GM23338 (cell line): ENCODE measurements around the gene CMIP. TPM values are rescaled to one million over a fixed set of nuclear protein-coding genes. Genes with fewer than 3 reads are reported as not detected.

Source experiments
- ATAC-seq: fragments of 200-7000 bp; cut with Tn5 transposase; 3 replicates; pipeline ENCODE4 v1.9.1; 2020
- DNase-seq: peaks from one replicate; pipeline ENCODE4 v3.0.0-alpha.2; 2015; ENCODE audit warnings: low spot score
- H2AFZ ChIP-seq: fragments of 200-600 bp; sonication (generic); 2 replicates; pipeline ENCODE4 v1.8.0; 2016; ENCODE audit warnings: antibody characterized with exemption, mild to moderate bottlenecking, moderate library complexity
- H3F3A ChIP-seq: fragments of 200-600 bp; sonication (generic); replicated peaks from 2 replicates; pipeline ENCODE4 v1.8.0; 2017; ENCODE audit warnings: antibody characterized with exemption, mixed run types, low read depth
- H3K27ac ChIP-seq: fragments of 200-600 bp; sonication (generic); 2 replicates; pipeline ENCODE4 v1.6.1; 2016; ENCODE audit warnings: low read depth
- H3K27me3 ChIP-seq: fragments of 200-600 bp; sonication (generic); 2 replicates; pipeline ENCODE4 v1.8.0; 2016; ENCODE audit warnings: mild to moderate bottlenecking, mixed run types, moderate library complexity; ENCODE audit not compliant: insufficient read depth
- H3K36me3 ChIP-seq: fragments of 200-600 bp; sonication (generic); 2 replicates; pipeline ENCODE4 v1.8.0; 2016; ENCODE audit warnings: mild to moderate bottlenecking; ENCODE audit not compliant: insufficient read depth
- H3K4me1 ChIP-seq: fragments of 200-600 bp; sonication (generic); 2 replicates; pipeline ENCODE4 v1.8.0; 2016; ENCODE audit warnings: mild to moderate bottlenecking, moderate library complexity; ENCODE audit not compliant: insufficient read depth
- H3K4me2 ChIP-seq: fragments of 200-600 bp; sonication (generic); 2 replicates; pipeline ENCODE4 v1.7.1; 2017; ENCODE audit warnings: mixed run types
- H3K4me3 ChIP-seq: fragments of 200-600 bp; sonication (generic); 2 replicates; pipeline ENCODE4 v1.6.1; 2016; ENCODE audit warnings: mixed run types
- H3K79me2 ChIP-seq: fragments of 200-600 bp; sonication (generic); replicated peaks from 2 replicates; pipeline ENCODE4 v1.8.0; 2017; ENCODE audit warnings: mild to moderate bottlenecking; ENCODE audit not compliant: insufficient read depth
- H3K9me2 ChIP-seq: fragments of 200-600 bp; sonication (generic); 2 replicates; pipeline ENCODE4 v1.8.0; 2017; ENCODE audit not compliant: insufficient read depth
- H4K20me1 ChIP-seq: fragments of 200-600 bp; sonication (generic); replicated peaks from 2 replicates; pipeline ENCODE4 v1.8.0; 2017; ENCODE audit warnings: mild to moderate bottlenecking; ENCODE audit not compliant: insufficient read depth
- H3K27ac Mint-ChIP-seq: 2 replicates; pipeline ENCODE4 v1.8.0; 2020; ENCODE audit warnings: inconsistent platforms, mild to moderate bottlenecking, moderate library complexity, mixed read lengths
- H3K27me3 Mint-ChIP-seq: 3 replicates; pipeline ENCODE4 v1.8.0; 2022; ENCODE audit warnings: low read depth, mild to moderate bottlenecking, moderate library complexity, mixed read lengths, inconsistent platforms; ENCODE audit not compliant: insufficient read depth, poor library complexity
- H3K36me3 Mint-ChIP-seq: 3 replicates; pipeline ENCODE4 v1.8.0; 2021; ENCODE audit warnings: low read depth, mild to moderate bottlenecking, inconsistent platforms, moderate library complexity, mixed read lengths
- H3K4me1 Mint-ChIP-seq: 3 replicates; pipeline ENCODE4 v1.8.0; 2020; ENCODE audit warnings: mild to moderate bottlenecking, inconsistent platforms, mixed read lengths
- H3K4me3 Mint-ChIP-seq: 3 replicates; pipeline ENCODE4 v1.8.0; 2021; ENCODE audit warnings: moderate library complexity, mild to moderate bottlenecking, inconsistent platforms, mixed read lengths
- H3K9me3 Mint-ChIP-seq: 3 replicates; pipeline ENCODE4 v1.8.0; 2020; ENCODE audit warnings: moderate library complexity, mild to moderate bottlenecking, inconsistent platforms, mixed read lengths
- CREB1 ChIP-seq: fragments of 250-450 bp; sonication (Bioruptor Pico); IDR thresholded peaks from 2 replicates; pipeline ENCODE4 v1.5.0; 2020; ENCODE audit warnings: low read depth, mild to moderate bottlenecking, moderate library complexity
- CTCF ChIP-seq, 2 experiments: fragments of 200-600 bp in 1 of 2; sonication (generic) in 1 of 2; conservative IDR thresholded peaks; 2 replicates each; pipeline versions ENCODE4 v1.5.1 to v1.6.1; 2016 to 2017; ENCODE audit warnings: antibody characterized with exemption in 2 of 2, low read depth in 2 of 2, mild to moderate bottlenecking in 2 of 2, moderate library complexity in 1 of 2
- POLR2AphosphoS5 ChIP-seq: IDR thresholded peaks from 2 replicates; pipeline ENCODE4 v1.6.1; 2016; ENCODE audit warnings: antibody characterized with exemption, low read depth
- ZNF462 ChIP-seq: fragments of 250-450 bp; sonication (Bioruptor Pico); IDR thresholded peaks from 2 replicates; pipeline ENCODE4 v1.5.0; 2020; ENCODE audit warnings: mild to moderate bottlenecking, moderate library complexity
- polyA plus RNA-seq: library from polyadenylated mRNA; unstranded; fragments of >200 nt; fragmentation: Nextera tagmentation; extraction: Ambion mirVana; gene quantifications from 2 replicates; pipeline ENCODE4 v1.2.1, GENCODE V29; 2016
- total RNA-seq: library from RNA; depleted of rRNA; stranded (reverse); fragments of >200 nt; shearing (Covaris generic); gene quantifications from 2 replicates; pipeline ENCODE4 v1.2.3, GENCODE V29; 2014

The CMIP gene
- total and polyA plus RNA-seq, 2 experiments from 2014 or later, result 9.5 to 62.3 TPM

- TF ChIP-seq ZNF462 (no peak), CREB1 (CRISPR knock-in tag) (no peak)
Observed at GRCh38 chr16:81597079-81597658, 152.6 kb downstream of the CMIP start (continued).

DNA sequence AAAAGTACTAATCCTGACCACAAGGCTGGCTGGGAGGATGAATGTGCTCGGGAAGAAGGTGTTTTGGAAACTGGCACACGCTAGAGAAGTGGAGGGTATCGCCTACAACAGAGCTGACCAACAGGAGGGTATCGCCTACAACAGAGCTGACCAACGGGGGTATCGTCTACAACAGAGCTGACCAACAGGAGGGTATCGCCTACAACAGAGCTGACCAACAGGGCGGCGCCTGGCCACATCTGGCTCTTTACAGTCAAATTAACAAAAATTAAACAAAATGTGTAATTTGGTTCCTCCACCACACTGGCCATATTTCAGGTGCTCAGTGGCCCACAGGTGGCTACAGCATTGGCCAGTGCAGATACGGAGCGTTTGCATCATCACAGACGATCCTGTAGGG lies 153.5 kb downstream of the CMIP start:
- H3K36me3 Mint-ChIP-seq, result no peaks in the 10 kb centered on the region
- peak; percentile 47 to 53 for TF ChIP-seq CTCF (conservative IDR thresholded peaks at IDR 0.05; ENCODE audit: low read depth in 2 of 2)
- TF ChIP-seq POLR2AphosphoS5, result no peak
- Histone ChIP-seq H3K4me1 (peaks cover 4% of the 10 kb centered on the region), H3K27ac (no peak overlapping the region), H3K9me2 (no peaks in the 10 kb centered on the region), H3K36me3 (no peaks in the 10 kb centered on the region), H3F3A (no peaks in the 10 kb centered on the region), H2AFZ (no peak overlapping the region), H3K79me2 (peaks cover 66% of the 10 kb centered on the region), H3K4me2 (no peak overlapping the region), H3K27me3 (no peaks in the 10 kb centered on the region), H3K4me3 (no peak overlapping the region), H4K20me1 (peaks cover 35% of the 10 kb centered on the region)
- H3K4me1 Mint-ChIP-seq, result peaks cover 29% of the 10 kb centered on the region
- no peak overlapping the region for H3K27ac Mint-ChIP-seq
- H3K4me3 Mint-ChIP-seq, result no peak overlapping the region
- peaks cover 10% of the 10 kb centered on the region for H3K27me3 Mint-ChIP-seq
- no peak for DNase-seq
- peak; percentile 50 for ATAC-seq
- H3K9me3 Mint-ChIP-seq, result no peaks in the 10 kb centered on the region; the same call in 2 of the 3 replicates
